ENCODE data around the gene ITGBL1. TPM values are rescaled to one million over a fixed set of nuclear protein-coding genes. Genes with fewer than 3 reads are reported as not detected.

ITGBL1 gene
- total and polyA plus RNA-seq, 2 donors (not counting 1 experiment from before 2014, with no cell fraction given): not detected

DNA sequence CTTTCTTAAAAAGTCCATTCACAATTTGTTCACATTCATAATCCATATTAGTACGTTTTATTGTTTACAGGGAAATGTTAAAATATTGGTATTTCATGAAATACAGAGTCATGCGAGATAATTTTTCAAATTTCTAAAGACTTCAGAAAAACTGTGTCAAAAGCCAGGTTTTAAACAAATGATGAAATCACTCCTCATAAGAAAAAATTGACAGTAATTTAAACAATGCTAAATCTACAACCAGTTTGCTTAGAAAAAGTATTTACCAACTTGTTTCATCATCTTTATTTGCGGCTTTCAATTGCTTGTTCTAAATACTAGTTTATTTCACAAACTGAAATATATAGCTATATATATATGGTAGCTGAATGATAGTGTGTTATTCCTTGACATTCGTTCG is 35.0 kb upstream of the ITGBL1 start:
- no peak overlapping the region for H3K27ac Mint-ChIP-seq
- peaks cover 28% of the 10 kb centered on the region for H3K27me3 Mint-ChIP-seq
- WGBS (ENCODE audit: insufficient coverage): no CpG with 5 or more reads among the region's 5 CpGs
- DNase-seq: no peak
- Histone ChIP-seq H4K20me1 (ENCODE audit: control insufficient read depth, insufficient read depth, low read length, poor library complexity, severe bottlenecking) (no peaks in the 10 kb centered on the region), H3K4me3 (ENCODE audit: control extremely low read depth in 1 of 5, extremely low read depth in 1 of 5, insufficient read depth in 1 of 5, low read depth in 2 of 5, low read length in 4 of 5) (no peak overlapping the region), H3K27me3 (replicated peaks in 1 of 4; ENCODE audit: control extremely low read depth in 1 of 4, control insufficient read depth in 3 of 4, insufficient read depth in 4 of 4, low read length in 3 of 4) (peaks cover 0 to 17% (median 12%) of the 10 kb centered on the region in 4 experiments), H3K9ac (ENCODE audit: low read length) (no peak overlapping the region), H2AFZ (ENCODE audit: insufficient read depth, low read depth, low read length, poor library complexity, severe bottlenecking) (no peak overlapping the region), H3K36me3 (replicated peaks in 1 of 2; ENCODE audit: control extremely low read depth in 1 of 2, control insufficient read depth in 1 of 2, extremely low read depth in 1 of 2, insufficient read depth in 2 of 2, low read length in 1 of 2) (no peaks in the 10 kb centered on the region), H3K4me2 (replicated peaks; ENCODE audit: low read depth, low read length, poor library complexity, severe bottlenecking) (no peak overlapping the region), H3K9me3 (ENCODE audit: control extremely low read depth in 1 of 3, control insufficient read depth in 2 of 3, insufficient read depth in 1 of 3, low read length in 2 of 3) (no peaks in the 10 kb centered on the region), H3K27ac (ENCODE audit: low read length in 2 of 2) (no peak overlapping the region), H3K79me2 (ENCODE audit: control insufficient read depth, insufficient read depth, low read length) (no peaks in the 10 kb centered on the region), H3K4me1 (ENCODE audit: control insufficient read depth in 2 of 2, insufficient read depth in 2 of 2, low read length in 2 of 2) (peaks cover 0 to 4% of the 10 kb centered on the region in 2 donors)
- TF ChIP-seq CTCF (IDR thresholded peaks at IDR 0.05): no peak
- TF ChIP-seq EZH2 (IDR thresholded peaks at IDR 0.05; ENCODE audit: borderline replicate concordance, insufficient read depth, low read depth, low read length, poor library complexity, severe bottlenecking): no peak
- no peaks in the 10 kb centered on the region for H3K9me3 Mint-ChIP-seq (ENCODE audit: insufficient read depth)
- CTCF ChIA-PET: no interaction called here
- intact Hi-C loops (cut with micrococcal nuclease): no loop called here
- POLR2A ChIA-PET: no interaction called here
- H3K4me3 Mint-ChIP-seq: no peak overlapping the region
- H3K4me1 Mint-ChIP-seq: no peaks in the 10 kb centered on the region
- no peak for ATAC-seq (ENCODE audit: low read depth)

GRCh38 chr13:101423872-101424271 is 28.6 kb upstream of the ITGBL1 start:
- no peaks in the 10 kb centered on the region for H3K36me3 ChIP-seq (replicated peaks in 1 of 2; ENCODE audit: control extremely low read depth in 1 of 2, control insufficient read depth in 1 of 2, extremely low read depth in 1 of 2, insufficient read depth in 2 of 2, low read length in 1 of 2)
- no peak overlapping the region for H2AFZ ChIP-seq (ENCODE audit: insufficient read depth, low read depth, low read length, poor library complexity, severe bottlenecking)
- H3K79me2 ChIP-seq (ENCODE audit: control insufficient read depth, insufficient read depth, low read length): no peaks in the 10 kb centered on the region
- CTCF ChIA-PET: no interaction called here
- intact Hi-C loops (cut with micrococcal nuclease): no loop called here
- no peak overlapping the region for H3K4me2 ChIP-seq (replicated peaks; ENCODE audit: low read depth, low read length, poor library complexity, severe bottlenecking)
- no peak overlapping the region for H3K27ac ChIP-seq (ENCODE audit: low read length in 2 of 2)
- DNase-seq: no peak
- no peak overlapping the region for H3K4me3 Mint-ChIP-seq
- H3K27me3 ChIP-seq (replicated peaks in 1 of 4; ENCODE audit: control extremely low read depth in 1 of 4, control insufficient read depth in 3 of 4, insufficient read depth in 4 of 4, low read length in 3 of 4): no peaks in the 10 kb centered on the region
- no peak overlapping the region for H3K4me3 ChIP-seq (ENCODE audit: control extremely low read depth in 1 of 5, extremely low read depth in 1 of 5, insufficient read depth in 1 of 5, low read depth in 2 of 5, low read length in 4 of 5)
- ATAC-seq (ENCODE audit: low read depth): no peak
- WGBS (ENCODE audit: insufficient coverage): no CpG with 5 or more reads among the region's 2 CpGs
- no peaks in the 10 kb centered on the region for H4K20me1 ChIP-seq (ENCODE audit: control insufficient read depth, insufficient read depth, low read length, poor library complexity, severe bottlenecking)
- H3K9me3 ChIP-seq (ENCODE audit: control extremely low read depth in 1 of 3, control insufficient read depth in 2 of 3, insufficient read depth in 1 of 3, low read length in 2 of 3): no peaks in the 10 kb centered on the region
- no peaks in the 10 kb centered on the region for H3K4me1 ChIP-seq (ENCODE audit: control insufficient read depth in 2 of 2, insufficient read depth in 2 of 2, low read length in 2 of 2)
- TF ChIP-seq CTCF (IDR thresholded peaks at IDR 0.05) (no peak), EZH2 (IDR thresholded peaks at IDR 0.05; ENCODE audit: borderline replicate concordance, insufficient read depth, low read depth, low read length, poor library complexity, severe bottlenecking) (no peak)
- H3K4me1 Mint-ChIP-seq: no peaks in the 10 kb centered on the region
- peaks cover 2% of the 10 kb centered on the region for H3K9me3 Mint-ChIP-seq (ENCODE audit: insufficient read depth)
- no peak overlapping the region for H3K9ac ChIP-seq (ENCODE audit: low read length)
- H3K27ac Mint-ChIP-seq: no peak overlapping the region
- H3K27me3 Mint-ChIP-seq: no peaks in the 10 kb centered on the region
- POLR2A ChIA-PET: no interaction called here

All from B cell (primary cell).